K562 (cell line): ENCODE data around the gene NRN1L. TPM values are rescaled to one million over a fixed set of nuclear protein-coding genes. Genes with fewer than 3 reads are reported as not detected.

Experiments
- CBX3 ChIP-seq, 2 experiments: IDR thresholded peaks; 1 replicate in 1 of 2; 2 replicates in 1 of 2; pipeline ENCODE4 v1.6.1; 2012; ENCODE audit warnings: inconsistent platforms in 2 of 2, low read length in 2 of 2, borderline replicate concordance in 1 of 2, control low read depth in 1 of 2
- CBX8 ChIP-seq: fragments of 200-600 bp; sonication (generic); IDR thresholded peaks from 2 replicates; pipeline ENCODE4 v1.6.1; 2012; ENCODE audit warnings: borderline replicate concordance, mixed run types, low read depth, mild to moderate bottlenecking, moderate library complexity, mixed read lengths, low read length, control low read depth, inconsistent platforms; ENCODE audit not compliant: poor library complexity, severe bottlenecking; ENCODE audit errors: extremely low read depth
- CEBPB ChIP-seq: fragments of 450-650 bp; IDR thresholded peaks from 2 replicates; pipeline ENCODE4 v1.6.1; 2016; ENCODE audit warnings: missing genetic modification characterization, missing compliant biosample characterization
- CSDE1 ChIP-seq, 2 experiments: fragments of 450-650 bp; IDR thresholded peaks; 2 replicates each; pipeline ENCODE4 v1.6.1; 2016; ENCODE audit warnings: mild to moderate bottlenecking in 1 of 2
- ERF ChIP-seq: fragments of 450-650 bp; formaldehyde crosslinking; IDR thresholded peaks from 2 replicates; pipeline ENCODE4 v1.4.0; 2020; ENCODE audit warnings: mild to moderate bottlenecking, mixed read lengths
- KLF10 ChIP-seq: fragments of 250-450 bp; sonication (Bioruptor Pico); IDR thresholded peaks from 2 replicates; pipeline ENCODE4 v1.6.1; 2021; ENCODE audit warnings: matching md5 sums
- RREB1 ChIP-seq: fragments of 250-450 bp; sonication (Bioruptor Pico); IDR thresholded peaks from 2 replicates; pipeline ENCODE4 v1.4.0; 2020
- THAP7 ChIP-seq: fragments of 250-450 bp; sonication (Bioruptor Pico); IDR thresholded peaks from 2 replicates; pipeline ENCODE4 v1.5.0; 2021
- polyA plus RNA-seq, 8 experiments: library from polyadenylated mRNA; depleted of rRNA in 4 of 8; stranded (reverse) in 5 of 8; unstranded in 3 of 8; fragments of >200 nt; fragmentation: Nextera tagmentation in 2 of 8; fragmentation: Illumina TruSeq in 1 of 8; extraction: Ambion mirVana in 2 of 8; extraction: Trizol in 1 of 8; gene quantifications; 2 replicates each; pipeline versions ENCODE4 v1.2.1 to v1.2.3, GENCODE V29; 2011 to 2014; ENCODE audit warnings: inconsistent platforms in 1 of 8, missing spikeins in 1 of 8
- total RNA-seq, 7 experiments: library from RNA; depleted of rRNA in 6 of 7; stranded (reverse); fragments of >200 nt in 6 of 7; fragmentation: Illumina TruSeq in 2 of 7; extraction: Trizol in 2 of 7; gene quantifications; 2 replicates each; pipeline versions ENCODE4 v1.2.1 to v1.2.3, GENCODE V29; 2011 to 2021; ENCODE audit warnings: low replicate concordance in 1 of 7
- TF ChIP-seq, protein P1 (sequence below): fragments of 250-450 bp; sonication (Bioruptor Pico); IDR thresholded peaks from 2 replicates; pipeline ENCODE4 v1.4.0; 2020; ENCODE audit warnings: mild to moderate bottlenecking
- TF ChIP-seq, protein P2 (sequence below): fragments of 200-800 bp; sonication (Bioruptor generic); IDR thresholded peaks from 2 replicates; pipeline ENCODE4 v1.6.1; 2016; ENCODE audit warnings: missing genetic modification characterization, missing compliant biosample characterization
- TF ChIP-seq, protein P3 (sequence below): sonication (generic); formaldehyde crosslinking; IDR thresholded peaks from 2 replicates; pipeline ENCODE4 v1.5.0; 2020; ENCODE audit warnings: missing genetic modification reagents

The NRN1L gene
- total and polyA plus RNA-seq, 9 of the 15 experiments (the other 6 are each of a cell fraction or from before 2014, with no cell fraction given), result 0.22 to 0.86 (median 0.61) TPM; not detected in 5

GRCh38 chr16:67872631-67873434, 11.9 kb upstream of the NRN1L start, which contains the start of gene EDC4 (continued):
- TF ChIP-seq, protein P1, sequence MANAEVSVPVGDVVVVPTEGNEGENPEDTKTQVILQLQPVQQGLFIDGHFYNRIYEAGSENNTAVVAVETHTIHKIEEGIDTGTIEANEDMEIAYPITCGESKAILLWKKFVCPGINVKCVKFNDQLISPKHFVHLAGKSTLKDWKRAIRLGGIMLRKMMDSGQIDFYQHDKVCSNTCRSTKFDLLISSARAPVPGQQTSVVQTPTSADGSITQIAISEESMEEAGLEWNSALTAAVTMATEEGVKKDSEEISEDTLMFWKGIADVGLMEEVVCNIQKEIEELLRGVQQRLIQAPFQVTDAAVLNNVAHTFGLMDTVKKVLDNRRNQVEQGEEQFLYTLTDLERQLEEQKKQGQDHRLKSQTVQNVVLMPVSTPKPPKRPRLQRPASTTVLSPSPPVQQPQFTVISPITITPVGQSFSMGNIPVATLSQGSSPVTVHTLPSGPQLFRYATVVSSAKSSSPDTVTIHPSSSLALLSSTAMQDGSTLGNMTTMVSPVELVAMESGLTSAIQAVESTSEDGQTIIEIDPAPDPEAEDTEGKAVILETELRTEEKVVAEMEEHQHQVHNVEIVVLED (CRISPR knock-in tag), result peak; percentile 57
- TF ChIP-seq ERF (CRISPR knock-in tag) (peak; percentile 94), CBX3 (IDR thresholded peaks at IDR 0.05; ENCODE audit: borderline replicate concordance in 1 of 2, low read length in 2 of 2) (no peak; a peak in 1 of 3 replicates), THAP7 (peak; percentile 94), CBX8 (no peak), CSDE1 (IDR thresholded peaks at IDR 0.05) (no peak), KLF10 (no peak), RREB1 (CRISPR knock-in tag) (peak; percentile 83; the same call in 1 of the 2 replicates), CEBPB (no peak)
- TF ChIP-seq, protein P2, sequence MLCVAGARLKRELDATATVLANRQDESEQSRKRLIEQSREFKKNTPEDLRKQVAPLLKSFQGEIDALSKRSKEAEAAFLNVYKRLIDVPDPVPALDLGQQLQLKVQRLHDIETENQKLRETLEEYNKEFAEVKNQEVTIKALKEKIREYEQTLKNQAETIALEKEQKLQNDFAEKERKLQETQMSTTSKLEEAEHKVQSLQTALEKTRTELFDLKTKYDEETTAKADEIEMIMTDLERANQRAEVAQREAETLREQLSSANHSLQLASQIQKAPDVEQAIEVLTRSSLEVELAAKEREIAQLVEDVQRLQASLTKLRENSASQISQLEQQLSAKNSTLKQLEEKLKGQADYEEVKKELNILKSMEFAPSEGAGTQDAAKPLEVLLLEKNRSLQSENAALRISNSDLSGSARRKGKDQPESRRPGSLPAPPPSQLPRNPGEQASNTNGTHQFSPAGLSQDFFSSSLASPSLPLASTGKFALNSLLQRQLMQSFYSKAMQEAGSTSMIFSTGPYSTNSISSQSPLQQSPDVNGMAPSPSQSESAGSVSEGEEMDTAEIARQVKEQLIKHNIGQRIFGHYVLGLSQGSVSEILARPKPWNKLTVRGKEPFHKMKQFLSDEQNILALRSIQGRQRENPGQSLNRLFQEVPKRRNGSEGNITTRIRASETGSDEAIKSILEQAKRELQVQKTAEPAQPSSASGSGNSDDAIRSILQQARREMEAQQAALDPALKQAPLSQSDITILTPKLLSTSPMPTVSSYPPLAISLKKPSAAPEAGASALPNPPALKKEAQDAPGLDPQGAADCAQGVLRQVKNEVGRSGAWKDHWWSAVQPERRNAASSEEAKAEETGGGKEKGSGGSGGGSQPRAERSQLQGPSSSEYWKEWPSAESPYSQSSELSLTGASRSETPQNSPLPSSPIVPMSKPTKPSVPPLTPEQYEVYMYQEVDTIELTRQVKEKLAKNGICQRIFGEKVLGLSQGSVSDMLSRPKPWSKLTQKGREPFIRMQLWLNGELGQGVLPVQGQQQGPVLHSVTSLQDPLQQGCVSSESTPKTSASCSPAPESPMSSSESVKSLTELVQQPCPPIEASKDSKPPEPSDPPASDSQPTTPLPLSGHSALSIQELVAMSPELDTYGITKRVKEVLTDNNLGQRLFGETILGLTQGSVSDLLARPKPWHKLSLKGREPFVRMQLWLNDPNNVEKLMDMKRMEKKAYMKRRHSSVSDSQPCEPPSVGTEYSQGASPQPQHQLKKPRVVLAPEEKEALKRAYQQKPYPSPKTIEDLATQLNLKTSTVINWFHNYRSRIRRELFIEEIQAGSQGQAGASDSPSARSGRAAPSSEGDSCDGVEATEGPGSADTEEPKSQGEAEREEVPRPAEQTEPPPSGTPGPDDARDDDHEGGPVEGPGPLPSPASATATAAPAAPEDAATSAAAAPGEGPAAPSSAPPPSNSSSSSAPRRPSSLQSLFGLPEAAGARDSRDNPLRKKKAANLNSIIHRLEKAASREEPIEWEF (CRISPR knock-in tag), result no peak
- TF ChIP-seq, protein P3, sequence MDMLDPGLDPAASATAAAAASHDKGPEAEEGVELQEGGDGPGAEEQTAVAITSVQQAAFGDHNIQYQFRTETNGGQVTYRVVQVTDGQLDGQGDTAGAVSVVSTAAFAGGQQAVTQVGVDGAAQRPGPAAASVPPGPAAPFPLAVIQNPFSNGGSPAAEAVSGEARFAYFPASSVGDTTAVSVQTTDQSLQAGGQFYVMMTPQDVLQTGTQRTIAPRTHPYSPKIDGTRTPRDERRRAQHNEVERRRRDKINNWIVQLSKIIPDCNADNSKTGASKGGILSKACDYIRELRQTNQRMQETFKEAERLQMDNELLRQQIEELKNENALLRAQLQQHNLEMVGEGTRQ, result no peak
